H9 (cell line): Measurements from ENCODE around the gene GRIFIN. TPM values are rescaled to one million over a fixed set of nuclear protein-coding genes. Genes with fewer than 3 reads are reported as not detected.

ENCODE experiments used
- DNase-seq: peaks from one replicate; pipeline ENCODE4 v3.0.0-alpha.2; 2017
- H2AFZ ChIP-seq: one replicate; pipeline ENCODE4 v1.6.1; 2013; ENCODE audit warnings: mild to moderate bottlenecking, low read length, control low read depth, moderate library complexity
- H2AK5ac ChIP-seq: 2 replicates; pipeline ENCODE4 v1.6.1; 2013; ENCODE audit warnings: low read length, control low read depth, mixed read lengths; ENCODE audit not compliant: insufficient read length
- H2BK120ac ChIP-seq: one replicate; pipeline ENCODE4 v1.6.1; 2013; ENCODE audit warnings: low read depth, mild to moderate bottlenecking, low read length, control low read depth, inconsistent platforms; ENCODE audit not compliant: poor library complexity, severe bottlenecking
- H2BK12ac ChIP-seq: 2 replicates; pipeline ENCODE4 v1.6.1; 2013; ENCODE audit warnings: low read length, control low read depth, mixed read lengths, low read depth; ENCODE audit not compliant: insufficient read length
- H2BK15ac ChIP-seq: 2 replicates; pipeline ENCODE4 v1.6.1; 2013; ENCODE audit warnings: low read depth, low read length, control low read depth
- H2BK20ac ChIP-seq: one replicate; pipeline ENCODE4 v1.6.1; 2013; ENCODE audit warnings: low read depth, mild to moderate bottlenecking, low read length, control low read depth, inconsistent platforms; ENCODE audit not compliant: poor library complexity, severe bottlenecking
- H2BK5ac ChIP-seq: 2 replicates; pipeline ENCODE4 v1.6.1; 2013; ENCODE audit warnings: low read length, control low read depth, mixed read lengths; ENCODE audit not compliant: insufficient read length
- H3K14ac ChIP-seq: 2 replicates; pipeline ENCODE4 v1.6.1; 2013; ENCODE audit warnings: low read length, control low read depth; ENCODE audit not compliant: insufficient read depth
- H3K18ac ChIP-seq: 2 replicates; pipeline ENCODE4 v1.6.1; 2013; ENCODE audit warnings: low read depth, mild to moderate bottlenecking, mixed read lengths, low read length, control low read depth; ENCODE audit not compliant: insufficient read length
- H3K23ac ChIP-seq: 2 replicates; pipeline ENCODE4 v1.6.1; 2013; ENCODE audit warnings: low read length, control low read depth, mixed read lengths, low read depth; ENCODE audit not compliant: insufficient read length
- H3K23me2 ChIP-seq: 2 replicates; pipeline ENCODE4 v1.6.1; 2013; ENCODE audit warnings: low read depth, mild to moderate bottlenecking, mixed read lengths, low read length, control low read depth; ENCODE audit not compliant: insufficient read length, poor library complexity, severe bottlenecking
- H3K27ac ChIP-seq: 2 replicates; pipeline ENCODE4 v1.5.1; 2013; ENCODE audit warnings: low read length, control low read depth, mixed read lengths, low read depth; ENCODE audit not compliant: insufficient read length
- H3K27me3 ChIP-seq: 2 replicates; pipeline ENCODE4 v1.6.1; 2013; ENCODE audit warnings: low read length, control low read depth, inconsistent platforms; ENCODE audit not compliant: insufficient read depth
- H3K4ac ChIP-seq: 2 replicates; pipeline ENCODE4 v1.6.1; 2013; ENCODE audit warnings: low read depth, mild to moderate bottlenecking, control low read depth, inconsistent platforms, low read length, moderate library complexity
- H3K4me1 ChIP-seq: 2 replicates; pipeline ENCODE4 v1.6.1; 2013; ENCODE audit warnings: low read length, control low read depth, inconsistent platforms; ENCODE audit not compliant: insufficient read depth
- H3K4me2 ChIP-seq: 2 replicates; pipeline ENCODE4 v1.6.1; 2013; ENCODE audit warnings: low read length, control low read depth, mixed read lengths; ENCODE audit not compliant: insufficient read length, insufficient read depth
- H3K56ac ChIP-seq: 2 replicates; pipeline ENCODE4 v1.6.1; 2013; ENCODE audit warnings: low read depth, mild to moderate bottlenecking, mixed read lengths, low read length, control low read depth; ENCODE audit not compliant: insufficient read length
- H3K79me1 ChIP-seq: 2 replicates; pipeline ENCODE4 v1.6.1; 2013; ENCODE audit warnings: low read depth, mild to moderate bottlenecking, moderate library complexity, low read length, control low read depth, inconsistent platforms; ENCODE audit not compliant: insufficient read depth, poor library complexity, severe bottlenecking
- H3K79me2 ChIP-seq: 2 replicates; pipeline ENCODE4 v1.6.1; 2013; ENCODE audit warnings: low read length, control low read depth, inconsistent platforms; ENCODE audit not compliant: insufficient read depth
- H3K9ac ChIP-seq: 2 replicates; pipeline ENCODE4 v1.6.1; 2013; ENCODE audit warnings: low read length, control low read depth, mixed read lengths; ENCODE audit not compliant: insufficient read length; ENCODE audit errors: extremely low read depth
- H3K9me3 ChIP-seq: one replicate; pipeline ENCODE4 v1.6.1; 2013; ENCODE audit warnings: low read depth, low read length, inconsistent platforms; ENCODE audit not compliant: control insufficient read depth
- H3T11ph ChIP-seq: one replicate; pipeline ENCODE4 v1.6.1; 2013; ENCODE audit warnings: mild to moderate bottlenecking, low read length, control low read depth, inconsistent platforms
- H4K20me1 ChIP-seq: one replicate; pipeline ENCODE4 v1.6.1; 2013; ENCODE audit not compliant: control insufficient read depth, insufficient read length, insufficient read depth
- H4K5ac ChIP-seq: 2 replicates; pipeline ENCODE4 v1.6.1; 2013; ENCODE audit warnings: low read depth, mild to moderate bottlenecking, mixed read lengths, low read length, control low read depth; ENCODE audit not compliant: insufficient read length
- H4K8ac ChIP-seq: replicated peaks from 2 replicates; pipeline ENCODE4 v1.6.1; 2013; ENCODE audit warnings: low read length, control low read depth, mixed read lengths, low read depth; ENCODE audit not compliant: insufficient read length
- H4K91ac ChIP-seq: 2 replicates; pipeline ENCODE4 v1.6.1; 2013; ENCODE audit warnings: low read depth, mild to moderate bottlenecking, moderate library complexity, mixed read lengths, low read length, control low read depth; ENCODE audit not compliant: insufficient read length
- H3K27ac Mint-ChIP-seq, 3 experiments: 2 replicates in 2 of 3; 3 replicates in 1 of 3; pipeline ENCODE4 v1.8.0; 2020 to 2021; ENCODE audit warnings: mixed read lengths in 3 of 3, mild to moderate bottlenecking in 1 of 3, moderate library complexity in 1 of 3
- H3K27me3 Mint-ChIP-seq: 2 replicates; pipeline ENCODE4 v1.8.0; 2021; ENCODE audit warnings: low read depth, mild to moderate bottlenecking, moderate library complexity, mixed read lengths
- H3K36me3 Mint-ChIP-seq, 3 experiments: 2 replicates in 2 of 3; 3 replicates in 1 of 3; pipeline ENCODE4 v1.8.0; 2020 to 2021; ENCODE audit warnings: low read depth in 3 of 3, mixed read lengths in 3 of 3; ENCODE audit not compliant: insufficient read depth in 1 of 3
- H3K4me1 Mint-ChIP-seq, 2 experiments: 2 replicates each; pipeline ENCODE4 v1.8.0; 2020; ENCODE audit warnings: mixed read lengths in 2 of 2
- H3K4me3 Mint-ChIP-seq, 2 experiments: 2 replicates in 1 of 2; 3 replicates in 1 of 2; pipeline ENCODE4 v1.8.0; 2020 to 2021; ENCODE audit warnings: mild to moderate bottlenecking in 2 of 2, mixed read lengths in 2 of 2, moderate library complexity in 1 of 2
- H3K9me3 Mint-ChIP-seq, 2 experiments: 2 replicates in 1 of 2; 3 replicates in 1 of 2; pipeline ENCODE4 v1.8.0; 2020; ENCODE audit warnings: mild to moderate bottlenecking in 2 of 2, mixed read lengths in 2 of 2, moderate library complexity in 1 of 2
- CTCF ChIP-seq: fragments of 200-600 bp; sonication (generic); conservative IDR thresholded peaks from 3 replicates; pipeline ENCODE4 v1.8.0; 2021; ENCODE audit warnings: antibody characterized with exemption, mild to moderate bottlenecking
- WGBS: extraction: QIAGEN DNeasy Blood & Tissue Kit; methylation state at CpG from one replicate; pipeline ENCODE4 v1.1.7; 2013; ENCODE audit warnings: missing lambda C conversion rate, low lambda C conversion rate, mixed read lengths; ENCODE audit not compliant: insufficient read length; ENCODE audit errors: extremely low coverage; 5-methylcytosine and 5-hydroxymethylcytosine counted together
- total RNA-seq: library from RNA; stranded (reverse); gene quantifications from 2 replicates; pipeline ENCODE4 v1.2.1, GENCODE V29; 2021

The GRIFIN gene
- total RNA-seq, 1 experiment from 2014 or later: not detected

GRCh38 chr7:2466675-2467074 is 9.5 kb downstream of the GRIFIN start:
- H3K27ac ChIP-seq: no peak overlapping the region
- H3K4me1 ChIP-seq: peaks cover 7% of the 10 kb centered on the region
- no peak overlapping the region for H2BK120ac ChIP-seq
- no peak overlapping the region for H3T11ph ChIP-seq
- no peak overlapping the region for H3K4ac ChIP-seq
- no peak overlapping the region for H2BK12ac ChIP-seq
- H4K91ac ChIP-seq: no peak overlapping the region
- WGBS: 100% methylated on average over 2 of the region's 10 CpGs
- H3K56ac ChIP-seq: no peak overlapping the region
- H3K23me2 ChIP-seq: no peaks in the 10 kb centered on the region
- H3K79me2 ChIP-seq: no peaks in the 10 kb centered on the region
- no peaks in the 10 kb centered on the region for H3K9me3 ChIP-seq
- no peak overlapping the region for H2AK5ac ChIP-seq
- no peak overlapping the region for H3K23ac ChIP-seq
- H4K20me1 ChIP-seq: no peaks in the 10 kb centered on the region
- Mint-ChIP-seq H3K4me3 (no peak overlapping the region), H3K9me3 (peaks cover 8 to 9% of the 10 kb centered on the region in 2 experiments; a peak in 4 of 5 replicates), H3K27ac (no peak overlapping the region), H3K4me1 (peaks cover 19 to 31% of the 10 kb centered on the region in 2 experiments), H3K27me3 (no peaks in the 10 kb centered on the region; the same call in 1 of the 2 replicates), H3K36me3 (peaks cover 0 to 7% (median 0%) of the 10 kb centered on the region in 3 experiments; a peak in 3 of 7 replicates)
- no peak overlapping the region for H2BK5ac ChIP-seq
- H3K4me2 ChIP-seq: no peak overlapping the region
- no peak overlapping the region for H2BK20ac ChIP-seq
- H3K9ac ChIP-seq: no peak overlapping the region
- no peak overlapping the region for H4K5ac ChIP-seq
- no peaks in the 10 kb centered on the region for H3K79me1 ChIP-seq
- TF ChIP-seq CTCF: no peak
- DNase-seq: no peak
- H2AFZ ChIP-seq: no peak overlapping the region
- H3K18ac ChIP-seq: no peak overlapping the region
- H2BK15ac ChIP-seq: no peak overlapping the region
- H3K27me3 ChIP-seq: no peaks in the 10 kb centered on the region
- no peak overlapping the region for H3K14ac ChIP-seq
- H4K8ac ChIP-seq: no peak overlapping the region
